WTC11 (cell line): Measurements from ENCODE around the gene COL11A1. TPM values are rescaled to one million over a fixed set of nuclear protein-coding genes. Genes with fewer than 3 reads are reported as not detected.

ENCODE experiments used
- ATAC-seq: fragments of 200-7000 bp; cut with Tn5 transposase; 2 replicates; pipeline ENCODE4 v1.10.0; 2021; ENCODE audit warnings: mild to moderate bottlenecking, moderate library complexity
- CTCF ChIA-PET: fragments of 300-600 bp; sonication (Branson Sonifier 250); formaldehyde crosslinking; loops from one replicate; lab custom pipeline; 2021; ENCODE audit warnings: antibody characterized with exemption; lab: Charles Lee
- POLR2A ChIA-PET: fragments of 350-600 bp; sonication (Branson Sonifier 250); formaldehyde crosslinking; loops from one replicate; lab custom pipeline; 2021; ENCODE audit warnings: antibody characterized with exemption; lab: Charles Lee
- DNase-seq: peaks from one replicate; pipeline ENCODE4 v3.0.0; 2021; ENCODE audit warnings: low spot score
- H3K27ac Mint-ChIP-seq: 2 replicates; pipeline ENCODE4 v1.8.0; 2021; ENCODE audit warnings: mixed read lengths
- H3K27me3 Mint-ChIP-seq: 2 replicates; pipeline ENCODE4 v1.8.0; 2021; ENCODE audit warnings: low read depth, mild to moderate bottlenecking, moderate library complexity, mixed read lengths
- H3K36me3 Mint-ChIP-seq: 2 replicates; pipeline ENCODE4 v1.8.0; 2021; ENCODE audit warnings: mixed read lengths
- H3K4me1 Mint-ChIP-seq: 2 replicates; pipeline ENCODE4 v1.8.0; 2022; ENCODE audit warnings: mixed read lengths
- H3K4me3 Mint-ChIP-seq: 2 replicates; pipeline ENCODE4 v1.8.0; 2021; ENCODE audit warnings: mild to moderate bottlenecking, moderate library complexity, mixed read lengths
- H3K9me3 Mint-ChIP-seq: 2 replicates; pipeline ENCODE4 v1.8.0; 2021; ENCODE audit warnings: mixed read lengths
- ELF4 ChIP-seq: sonication (generic); formaldehyde crosslinking; IDR thresholded peaks from 2 replicates; pipeline ENCODE4 v1.8.1; 2022; ENCODE audit warnings: low read depth, mild to moderate bottlenecking, moderate library complexity, missing genetic modification reagents
- EMX1 ChIP-seq: fragments of 250-450 bp; sonication (Bioruptor Pico); IDR thresholded peaks from 2 replicates; pipeline ENCODE4 v1.8.0; 2021; ENCODE audit warnings: mild to moderate bottlenecking
- FOXP1 ChIP-seq: sonication (generic); formaldehyde crosslinking; IDR thresholded peaks from 2 replicates; pipeline ENCODE4 v1.8.0; 2022; ENCODE audit warnings: missing genetic modification reagents, mild to moderate bottlenecking, moderate library complexity, borderline replicate concordance
- HMGA2 ChIP-seq: fragments of 250-450 bp; sonication (Bioruptor Pico); IDR thresholded peaks from 2 replicates; pipeline ENCODE4 v1.4.0; 2021; ENCODE audit warnings: mild to moderate bottlenecking, moderate library complexity
- JUN ChIP-seq: sonication (generic); formaldehyde crosslinking; IDR thresholded peaks from 2 replicates; pipeline ENCODE4 v1.8.0; 2023; ENCODE audit warnings: mild to moderate bottlenecking, missing genetic modification reagents
- NR2C2 ChIP-seq: sonication (generic); formaldehyde crosslinking; IDR thresholded peaks from 2 replicates; pipeline ENCODE4 v1.8.0; 2022; ENCODE audit warnings: mild to moderate bottlenecking, missing genetic modification reagents
- PRRX2 ChIP-seq: fragments of 250-450 bp; sonication (Bioruptor Pico); IDR thresholded peaks from 2 replicates; pipeline ENCODE4 v1.8.0; 2021; ENCODE audit warnings: mild to moderate bottlenecking
- RELA ChIP-seq: sonication (generic); formaldehyde crosslinking; IDR thresholded peaks from 2 replicates; pipeline ENCODE4 v1.8.1; 2022; ENCODE audit warnings: missing genetic modification reagents, mild to moderate bottlenecking, borderline replicate concordance
- RORB ChIP-seq: fragments of 250-450 bp; sonication (Bioruptor Pico); IDR thresholded peaks from 2 replicates; pipeline ENCODE4 v1.9.0; 2021; ENCODE audit warnings: mild to moderate bottlenecking
- SP1 ChIP-seq: sonication (generic); formaldehyde crosslinking; conservative IDR thresholded peaks from 2 replicates; pipeline ENCODE4 v1.8.1; 2022; ENCODE audit warnings: missing genetic modification reagents
- TEAD1 ChIP-seq: sonication (generic); formaldehyde crosslinking; IDR thresholded peaks from 2 replicates; pipeline ENCODE4 v1.8.0; 2022; ENCODE audit warnings: mild to moderate bottlenecking, missing genetic modification reagents
- TP53 ChIP-seq: sonication (generic); formaldehyde crosslinking; IDR thresholded peaks from 2 replicates; pipeline ENCODE4 v1.8.1; 2023; ENCODE audit warnings: mild to moderate bottlenecking, missing genetic modification reagents
- ZNF232 ChIP-seq: sonication (generic); formaldehyde crosslinking; IDR thresholded peaks from 2 replicates; pipeline ENCODE4 v1.8.0; 2022; ENCODE audit warnings: mild to moderate bottlenecking, missing genetic modification reagents
- ZNF416 ChIP-seq: fragments of 250-450 bp; sonication (Bioruptor Pico); IDR thresholded peaks from 2 replicates; pipeline ENCODE4 v1.9.0; 2021; ENCODE audit warnings: mild to moderate bottlenecking, inconsistent platforms
- ZNF423 ChIP-seq: fragments of 250-450 bp; sonication (Bioruptor Pico); IDR thresholded peaks from 2 replicates; pipeline ENCODE4 v2.1.2; 2022; ENCODE audit warnings: mild to moderate bottlenecking, moderate library complexity
- total RNA-seq: library from RNA; stranded (reverse); gene quantifications from 3 replicates; pipeline ENCODE4 v1.2.3, GENCODE V29; 2021
- TF ChIP-seq, protein P1 (sequence below): sonication (generic); formaldehyde crosslinking; IDR thresholded peaks from 2 replicates; pipeline ENCODE4 v1.8.0; 2023; ENCODE audit warnings: missing genetic modification reagents, mild to moderate bottlenecking, borderline replicate concordance
- TF ChIP-seq, protein P2 (sequence below): sonication (generic); formaldehyde crosslinking; IDR thresholded peaks from 2 replicates; pipeline ENCODE4 v1.8.1; 2023; ENCODE audit warnings: mild to moderate bottlenecking, missing genetic modification reagents
- TF ChIP-seq, protein P3 (sequence below): sonication (generic); formaldehyde crosslinking; IDR thresholded peaks from 2 replicates; pipeline ENCODE4 v1.8.1; 2023; ENCODE audit warnings: mild to moderate bottlenecking, missing genetic modification reagents
- TF ChIP-seq, protein P4 (sequence below): sonication (generic); formaldehyde crosslinking; IDR thresholded peaks from 2 replicates; pipeline ENCODE4 v1.8.0; 2022; ENCODE audit warnings: mild to moderate bottlenecking, missing genetic modification reagents
- TF ChIP-seq, protein P5 (sequence below): sonication (generic); formaldehyde crosslinking; IDR thresholded peaks from 2 replicates; pipeline ENCODE4 v1.8.0; 2022; ENCODE audit warnings: mild to moderate bottlenecking, missing genetic modification reagents

COL11A1 gene
- total RNA-seq, 1 experiment from 2014 or later: 13.1 TPM

DNA sequence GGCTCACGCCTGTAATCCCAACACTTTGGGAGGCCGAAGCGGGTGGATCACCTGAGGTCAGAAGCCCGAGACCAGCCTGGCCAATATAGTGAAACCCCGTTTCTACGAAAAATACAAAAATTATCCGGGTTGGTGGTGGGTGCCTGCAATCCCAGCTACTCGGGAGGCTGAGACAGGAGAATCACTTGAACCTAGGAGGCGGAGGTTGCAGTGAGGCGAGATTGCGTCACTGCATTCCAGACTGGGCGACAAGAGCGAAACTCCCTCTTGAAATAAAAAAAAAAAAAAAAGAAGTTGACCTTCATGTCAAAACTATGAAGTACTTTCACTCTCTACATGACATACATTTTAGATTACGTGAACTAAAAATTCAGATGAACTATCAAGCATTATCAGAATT is 153.7 kb downstream of the COL11A1 start:
- no peak overlapping the region for H3K27ac Mint-ChIP-seq
- peaks cover 6% of the 10 kb centered on the region for H3K4me1 Mint-ChIP-seq
- ATAC-seq: no peak
- H3K4me3 Mint-ChIP-seq: no peak overlapping the region
- no peaks in the 10 kb centered on the region for H3K27me3 Mint-ChIP-seq
- DNase-seq: no peak
- no peak for TF ChIP-seq TEAD1
- TF ChIP-seq, protein P1, sequence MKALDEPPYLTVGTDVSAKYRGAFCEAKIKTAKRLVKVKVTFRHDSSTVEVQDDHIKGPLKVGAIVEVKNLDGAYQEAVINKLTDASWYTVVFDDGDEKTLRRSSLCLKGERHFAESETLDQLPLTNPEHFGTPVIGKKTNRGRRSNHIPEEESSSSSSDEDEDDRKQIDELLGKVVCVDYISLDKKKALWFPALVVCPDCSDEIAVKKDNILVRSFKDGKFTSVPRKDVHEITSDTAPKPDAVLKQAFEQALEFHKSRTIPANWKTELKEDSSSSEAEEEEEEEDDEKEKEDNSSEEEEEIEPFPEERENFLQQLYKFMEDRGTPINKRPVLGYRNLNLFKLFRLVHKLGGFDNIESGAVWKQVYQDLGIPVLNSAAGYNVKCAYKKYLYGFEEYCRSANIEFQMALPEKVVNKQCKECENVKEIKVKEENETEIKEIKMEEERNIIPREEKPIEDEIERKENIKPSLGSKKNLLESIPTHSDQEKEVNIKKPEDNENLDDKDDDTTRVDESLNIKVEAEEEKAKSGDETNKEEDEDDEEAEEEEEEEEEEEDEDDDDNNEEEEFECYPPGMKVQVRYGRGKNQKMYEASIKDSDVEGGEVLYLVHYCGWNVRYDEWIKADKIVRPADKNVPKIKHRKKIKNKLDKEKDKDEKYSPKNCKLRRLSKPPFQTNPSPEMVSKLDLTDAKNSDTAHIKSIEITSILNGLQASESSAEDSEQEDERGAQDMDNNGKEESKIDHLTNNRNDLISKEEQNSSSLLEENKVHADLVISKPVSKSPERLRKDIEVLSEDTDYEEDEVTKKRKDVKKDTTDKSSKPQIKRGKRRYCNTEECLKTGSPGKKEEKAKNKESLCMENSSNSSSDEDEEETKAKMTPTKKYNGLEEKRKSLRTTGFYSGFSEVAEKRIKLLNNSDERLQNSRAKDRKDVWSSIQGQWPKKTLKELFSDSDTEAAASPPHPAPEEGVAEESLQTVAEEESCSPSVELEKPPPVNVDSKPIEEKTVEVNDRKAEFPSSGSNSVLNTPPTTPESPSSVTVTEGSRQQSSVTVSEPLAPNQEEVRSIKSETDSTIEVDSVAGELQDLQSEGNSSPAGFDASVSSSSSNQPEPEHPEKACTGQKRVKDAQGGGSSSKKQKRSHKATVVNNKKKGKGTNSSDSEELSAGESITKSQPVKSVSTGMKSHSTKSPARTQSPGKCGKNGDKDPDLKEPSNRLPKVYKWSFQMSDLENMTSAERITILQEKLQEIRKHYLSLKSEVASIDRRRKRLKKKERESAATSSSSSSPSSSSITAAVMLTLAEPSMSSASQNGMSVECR (CRISPR knock-in tag): no peak
- TF ChIP-seq FOXP1 (CRISPR knock-in tag): no peak
- TF ChIP-seq, protein P2, sequence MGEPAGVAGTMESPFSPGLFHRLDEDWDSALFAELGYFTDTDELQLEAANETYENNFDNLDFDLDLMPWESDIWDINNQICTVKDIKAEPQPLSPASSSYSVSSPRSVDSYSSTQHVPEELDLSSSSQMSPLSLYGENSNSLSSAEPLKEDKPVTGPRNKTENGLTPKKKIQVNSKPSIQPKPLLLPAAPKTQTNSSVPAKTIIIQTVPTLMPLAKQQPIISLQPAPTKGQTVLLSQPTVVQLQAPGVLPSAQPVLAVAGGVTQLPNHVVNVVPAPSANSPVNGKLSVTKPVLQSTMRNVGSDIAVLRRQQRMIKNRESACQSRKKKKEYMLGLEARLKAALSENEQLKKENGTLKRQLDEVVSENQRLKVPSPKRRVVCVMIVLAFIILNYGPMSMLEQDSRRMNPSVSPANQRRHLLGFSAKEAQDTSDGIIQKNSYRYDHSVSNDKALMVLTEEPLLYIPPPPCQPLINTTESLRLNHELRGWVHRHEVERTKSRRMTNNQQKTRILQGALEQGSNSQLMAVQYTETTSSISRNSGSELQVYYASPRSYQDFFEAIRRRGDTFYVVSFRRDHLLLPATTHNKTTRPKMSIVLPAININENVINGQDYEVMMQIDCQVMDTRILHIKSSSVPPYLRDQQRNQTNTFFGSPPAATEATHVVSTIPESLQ: no peak
- no peak for TF ChIP-seq TP53 (CRISPR knock-in tag)
- TF ChIP-seq ELF4 (CRISPR knock-in tag): no peak
- no peak for TF ChIP-seq ZNF416 (CRISPR knock-in tag)
- no peak for TF ChIP-seq PRRX2 (CRISPR knock-in tag)
- TF ChIP-seq JUN: no peak
- no peak for TF ChIP-seq ZNF423 (CRISPR knock-in tag)
- TF ChIP-seq ZNF232 (CRISPR knock-in tag): no peak
- TF ChIP-seq RELA (CRISPR knock-in tag): no peak
- no peak for TF ChIP-seq EMX1 (CRISPR knock-in tag)
- TF ChIP-seq, protein P3, sequence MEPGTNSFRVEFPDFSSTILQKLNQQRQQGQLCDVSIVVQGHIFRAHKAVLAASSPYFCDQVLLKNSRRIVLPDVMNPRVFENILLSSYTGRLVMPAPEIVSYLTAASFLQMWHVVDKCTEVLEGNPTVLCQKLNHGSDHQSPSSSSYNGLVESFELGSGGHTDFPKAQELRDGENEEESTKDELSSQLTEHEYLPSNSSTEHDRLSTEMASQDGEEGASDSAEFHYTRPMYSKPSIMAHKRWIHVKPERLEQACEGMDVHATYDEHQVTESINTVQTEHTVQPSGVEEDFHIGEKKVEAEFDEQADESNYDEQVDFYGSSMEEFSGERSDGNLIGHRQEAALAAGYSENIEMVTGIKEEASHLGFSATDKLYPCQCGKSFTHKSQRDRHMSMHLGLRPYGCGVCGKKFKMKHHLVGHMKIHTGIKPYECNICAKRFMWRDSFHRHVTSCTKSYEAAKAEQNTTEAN (CRISPR knock-in tag): no peak
- TF ChIP-seq RORB (CRISPR knock-in tag): no peak
- TF ChIP-seq, protein P4, sequence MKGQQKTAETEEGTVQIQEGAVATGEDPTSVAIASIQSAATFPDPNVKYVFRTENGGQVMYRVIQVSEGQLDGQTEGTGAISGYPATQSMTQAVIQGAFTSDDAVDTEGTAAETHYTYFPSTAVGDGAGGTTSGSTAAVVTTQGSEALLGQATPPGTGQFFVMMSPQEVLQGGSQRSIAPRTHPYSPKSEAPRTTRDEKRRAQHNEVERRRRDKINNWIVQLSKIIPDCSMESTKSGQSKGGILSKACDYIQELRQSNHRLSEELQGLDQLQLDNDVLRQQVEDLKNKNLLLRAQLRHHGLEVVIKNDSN (CRISPR knock-in tag): no peak
- TF ChIP-seq HMGA2 (CRISPR knock-in tag): no peak
- TF ChIP-seq, protein P5, sequence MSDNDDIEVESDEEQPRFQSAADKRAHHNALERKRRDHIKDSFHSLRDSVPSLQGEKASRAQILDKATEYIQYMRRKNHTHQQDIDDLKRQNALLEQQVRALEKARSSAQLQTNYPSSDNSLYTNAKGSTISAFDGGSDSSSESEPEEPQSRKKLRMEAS (CRISPR knock-in tag): no peak
- no peak for TF ChIP-seq SP1 (CRISPR knock-in tag)
- POLR2A ChIA-PET: no interaction called here
- H3K9me3 Mint-ChIP-seq: peaks cover 8% of the 10 kb centered on the region
- CTCF ChIA-PET: interaction anchor here (0.7 kb wide), 1 partner anchor 181 kb away, joined by 3 read pairs; no protein-coding TSS in a partner anchor
- H3K36me3 Mint-ChIP-seq: peaks cover 6% of the 10 kb centered on the region

DNA sequence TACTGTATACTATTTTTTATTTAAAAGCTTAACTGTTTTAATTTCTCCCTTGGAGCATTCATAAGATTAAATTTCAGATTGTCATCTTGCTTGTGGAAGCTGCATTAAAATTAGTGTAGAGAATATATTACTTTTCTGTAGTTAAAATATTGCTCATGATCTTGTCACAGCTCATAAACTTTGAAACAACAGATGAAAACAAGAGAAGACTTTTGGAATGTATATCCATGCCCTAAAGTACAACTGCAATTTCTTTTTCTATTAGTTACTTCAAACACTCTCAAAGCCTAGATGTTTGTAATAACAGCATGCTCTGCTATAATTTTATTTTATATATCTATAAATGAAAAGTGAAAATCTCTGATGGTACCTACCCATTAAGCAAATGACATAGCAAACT is 155.9 kb downstream of the COL11A1 start:
- Mint-ChIP-seq H3K9me3 (peaks cover 8% of the 10 kb centered on the region), H3K4me1 (peaks cover 6% of the 10 kb centered on the region), H3K36me3 (peaks cover 6% of the 10 kb centered on the region), H3K27ac (no peak overlapping the region), H3K4me3 (no peak overlapping the region), H3K27me3 (no peaks in the 10 kb centered on the region)
- no peak for TF ChIP-seq NR2C2
- ATAC-seq: no peak
- no peak for DNase-seq
- ChIA-PET CTCF (no interaction called here), POLR2A (no interaction called here)
